HL-60 (cell line): ENCODE data around the gene RHOD.

ENCODE experiments used
- DNase-seq, 2 experiments: peaks; one replicate each; pipeline ENCODE4 v3.0.0-alpha.2; 2010 to 2020; ENCODE audit warnings: low read depth in 1 of 2, low spot score in 1 of 2
- H3K27ac ChIP-seq: fragments of 250-450 bp; sonication (Bioruptor Pico); replicated peaks from 2 replicates; pipeline ENCODE4 v1.5.1; 2020; ENCODE audit warnings: mild to moderate bottlenecking, moderate library complexity
- H3K27me3 ChIP-seq: fragments of 250-450 bp; sonication (Bioruptor Pico); 2 replicates; pipeline ENCODE4 v1.5.1; 2021; ENCODE audit warnings: mild to moderate bottlenecking, moderate library complexity; ENCODE audit not compliant: insufficient read depth, poor library complexity, severe bottlenecking
- H3K4me3 ChIP-seq: replicated peaks from 2 replicates; pipeline ENCODE4 v1.5.1; 2011; ENCODE audit warnings: mild to moderate bottlenecking, control low read depth, low read length; ENCODE audit not compliant: insufficient read depth
- CTCF ChIP-seq: IDR thresholded peaks from one replicate; pipeline ENCODE4 v1.5.1; 2011; ENCODE audit warnings: low read length, control low read depth, inconsistent platforms; ENCODE audit not compliant: insufficient read depth
- GABPA ChIP-seq: IDR thresholded peaks from 2 replicates; pipeline ENCODE4 v1.6.1; 2012; ENCODE audit warnings: low read depth
- POLR2AphosphoS5 ChIP-seq: IDR thresholded peaks from 2 replicates; pipeline ENCODE4 v1.6.1; 2012; ENCODE audit warnings: low read depth
- SPI1 ChIP-seq: IDR thresholded peaks from 2 replicates; pipeline ENCODE4 v1.6.1; 2012; ENCODE audit warnings: low read depth, mild to moderate bottlenecking, borderline replicate concordance
- TF ChIP-seq, protein P1 (sequence below): IDR thresholded peaks from 2 replicates; pipeline ENCODE4 v1.6.1; 2012; ENCODE audit warnings: low read depth; ENCODE audit not compliant: insufficient replicate concordance

Gene RHOD

GRCh38 chr11:67113231-67113721 lies 56.6 kb downstream of the RHOD start:
- DNase-seq = peak in 1 of 2 experiments; percentile 65
- TF ChIP-seq SPI1 = peak; percentile 84
- no peak for TF ChIP-seq POLR2AphosphoS5
- no peaks in the 10 kb centered on the region for H3K27me3 ChIP-seq
- no peak overlapping the region for H3K4me3 ChIP-seq
- H3K27ac ChIP-seq = no peak overlapping the region

DNA sequence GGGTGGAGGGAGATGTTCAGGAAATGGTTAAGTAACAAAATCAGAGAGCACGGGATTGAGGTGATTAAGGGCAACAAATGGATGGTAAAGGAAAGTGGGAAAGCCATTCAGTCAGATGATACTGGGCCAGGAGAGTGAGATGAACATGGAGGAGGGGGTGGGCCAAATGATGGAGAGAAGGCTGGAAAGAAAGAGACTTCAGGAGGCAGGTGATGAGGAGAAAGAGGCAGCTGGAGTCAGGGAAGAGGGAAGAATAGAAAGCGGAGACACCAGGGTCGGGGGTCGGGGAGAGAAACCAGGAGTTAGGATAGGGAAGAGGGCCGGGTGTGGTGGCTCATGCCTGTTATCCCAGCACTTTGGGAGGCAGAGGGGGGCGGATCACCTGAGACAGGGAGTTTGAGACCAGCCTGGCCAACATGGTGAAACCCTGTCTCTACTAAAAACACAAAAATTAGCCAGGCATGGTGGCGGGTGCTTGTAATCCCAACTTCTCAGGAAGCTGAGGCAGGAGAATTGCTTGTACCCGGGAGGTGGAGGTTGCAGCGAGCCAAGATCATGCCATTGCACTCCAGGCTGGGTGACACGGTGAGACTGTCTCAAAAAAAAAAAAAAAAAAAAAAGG lies 57.7 kb downstream of the RHOD start:
- Histone ChIP-seq H3K27ac (no peak overlapping the region), H3K27me3 (no peaks in the 10 kb centered on the region), H3K4me3 (no peak overlapping the region)
- no peak for TF ChIP-seq POLR2AphosphoS5
- TF ChIP-seq CTCF = no peak
- DNase-seq = no peak

DNA sequence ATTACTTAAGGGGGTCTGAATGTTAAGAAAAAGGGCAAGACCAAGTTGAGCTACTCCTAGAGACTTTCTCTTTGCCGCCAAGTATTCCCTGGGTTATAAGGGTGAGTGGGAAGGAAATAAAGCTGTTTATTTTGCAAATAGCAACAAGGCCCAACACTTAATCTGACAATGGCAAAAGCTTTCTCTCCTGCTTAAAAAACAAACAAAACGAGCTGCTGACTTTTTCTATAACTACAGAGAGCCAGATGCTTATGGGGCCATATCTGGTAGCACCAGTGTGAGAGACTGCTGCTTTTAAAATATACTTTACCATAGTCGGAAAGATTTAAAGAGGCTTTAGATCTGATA lies 60.1 kb downstream of the RHOD start:
- no peak for DNase-seq
- peak overlapping the region; percentile 18; the same call in 1 of the 2 replicates for H3K27ac ChIP-seq
- H3K4me3 ChIP-seq = no peak overlapping the region
- TF ChIP-seq, protein P1, sequence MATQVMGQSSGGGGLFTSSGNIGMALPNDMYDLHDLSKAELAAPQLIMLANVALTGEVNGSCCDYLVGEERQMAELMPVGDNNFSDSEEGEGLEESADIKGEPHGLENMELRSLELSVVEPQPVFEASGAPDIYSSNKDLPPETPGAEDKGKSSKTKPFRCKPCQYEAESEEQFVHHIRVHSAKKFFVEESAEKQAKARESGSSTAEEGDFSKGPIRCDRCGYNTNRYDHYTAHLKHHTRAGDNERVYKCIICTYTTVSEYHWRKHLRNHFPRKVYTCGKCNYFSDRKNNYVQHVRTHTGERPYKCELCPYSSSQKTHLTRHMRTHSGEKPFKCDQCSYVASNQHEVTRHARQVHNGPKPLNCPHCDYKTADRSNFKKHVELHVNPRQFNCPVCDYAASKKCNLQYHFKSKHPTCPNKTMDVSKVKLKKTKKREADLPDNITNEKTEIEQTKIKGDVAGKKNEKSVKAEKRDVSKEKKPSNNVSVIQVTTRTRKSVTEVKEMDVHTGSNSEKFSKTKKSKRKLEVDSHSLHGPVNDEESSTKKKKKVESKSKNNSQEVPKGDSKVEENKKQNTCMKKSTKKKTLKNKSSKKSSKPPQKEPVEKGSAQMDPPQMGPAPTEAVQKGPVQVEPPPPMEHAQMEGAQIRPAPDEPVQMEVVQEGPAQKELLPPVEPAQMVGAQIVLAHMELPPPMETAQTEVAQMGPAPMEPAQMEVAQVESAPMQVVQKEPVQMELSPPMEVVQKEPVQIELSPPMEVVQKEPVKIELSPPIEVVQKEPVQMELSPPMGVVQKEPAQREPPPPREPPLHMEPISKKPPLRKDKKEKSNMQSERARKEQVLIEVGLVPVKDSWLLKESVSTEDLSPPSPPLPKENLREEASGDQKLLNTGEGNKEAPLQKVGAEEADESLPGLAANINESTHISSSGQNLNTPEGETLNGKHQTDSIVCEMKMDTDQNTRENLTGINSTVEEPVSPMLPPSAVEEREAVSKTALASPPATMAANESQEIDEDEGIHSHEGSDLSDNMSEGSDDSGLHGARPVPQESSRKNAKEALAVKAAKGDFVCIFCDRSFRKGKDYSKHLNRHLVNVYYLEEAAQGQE = no peak
- TF ChIP-seq SPI1 = no peak
- TF ChIP-seq CTCF = no peak
- TF ChIP-seq POLR2AphosphoS5 = no peak
- no peaks in the 10 kb centered on the region for H3K27me3 ChIP-seq

DNA sequence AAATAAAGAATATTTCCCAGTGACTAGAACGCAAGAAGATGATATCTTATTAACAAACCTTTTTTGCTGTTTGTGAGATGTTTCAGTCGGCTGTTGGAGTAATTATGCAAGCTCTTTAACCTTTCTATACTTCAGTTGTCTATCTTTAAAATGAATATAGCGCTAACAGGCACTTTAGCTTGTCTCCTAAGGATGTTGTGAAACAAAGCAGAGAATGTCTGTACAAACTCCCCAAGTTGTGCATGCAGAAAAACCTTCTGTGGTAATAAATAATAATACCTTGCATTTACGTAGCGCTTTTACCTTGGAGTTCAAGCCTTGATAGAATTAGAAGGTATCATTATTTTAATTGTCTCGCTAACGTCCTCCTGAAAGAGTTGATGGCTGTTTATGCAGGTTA lies 60.5 kb downstream of the RHOD start:
- H3K27me3 ChIP-seq = no peaks in the 10 kb centered on the region
- DNase-seq = peak in 1 of 2 experiments; percentile 11
- TF ChIP-seq CTCF = no peak
- no peak for TF ChIP-seq POLR2AphosphoS5
- TF ChIP-seq GABPA = no peak
- peak overlapping the region; percentile 18; the same call in 1 of the 2 replicates for H3K27ac ChIP-seq
- no peak overlapping the region for H3K4me3 ChIP-seq

DNA sequence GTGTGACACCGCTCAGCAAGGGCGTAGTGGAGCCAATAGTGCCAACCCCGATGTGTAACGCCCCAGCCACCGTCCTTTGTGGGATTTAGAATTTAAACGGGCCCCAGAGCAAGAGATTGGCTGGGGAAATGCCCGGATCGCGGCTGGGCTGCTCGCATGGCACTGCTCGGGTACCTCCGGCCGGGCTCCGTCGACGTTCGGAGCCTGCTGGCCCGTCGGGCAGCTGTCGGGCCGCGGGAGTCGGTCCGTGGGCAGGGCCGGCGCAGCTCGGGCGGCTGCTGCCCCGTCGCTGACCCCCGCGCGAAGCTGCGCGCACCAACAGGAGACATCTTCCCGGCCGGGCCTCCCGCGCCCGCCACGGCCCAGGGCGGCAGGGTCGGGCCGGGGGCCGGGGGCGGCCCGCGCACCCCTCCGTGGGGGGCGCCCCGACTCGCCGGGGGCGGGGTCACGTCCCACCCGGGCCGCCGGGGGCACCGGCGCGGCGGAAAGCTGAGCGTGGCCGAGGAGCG lies 61.1 kb downstream of the RHOD start:
- TF ChIP-seq CTCF (no peak), GABPA (no peak), SPI1 (no peak), POLR2AphosphoS5 (no peak)
- TF ChIP-seq, protein P1 = no peak
- peak overlapping the region; percentile 18; the same call in 1 of the 2 replicates for H3K27ac ChIP-seq
- DNase-seq = no peak
- H3K4me3 ChIP-seq = no peak overlapping the region
- H3K27me3 ChIP-seq = no peaks in the 10 kb centered on the region
